H1 (cell line): ENCODE results near the gene WIPF3. TPM values are rescaled to one million over a fixed set of nuclear protein-coding genes. Genes with fewer than 3 reads are reported as not detected.

Experiments
- CTCF ChIA-PET: fragments of 300-600 bp; sonication (Branson Sonifier 250); formaldehyde crosslinking; loops from one replicate; lab custom pipeline; 2021; ENCODE audit not compliant: partially characterized antibody; lab: Charles Lee
- POLR2A ChIA-PET: fragments of 300-600 bp; sonication (Branson Sonifier 250); formaldehyde crosslinking; loops from one replicate; lab custom pipeline; 2021; ENCODE audit warnings: inconsistent platforms; ENCODE audit not compliant: partially characterized antibody; lab: Charles Lee
- DNase-seq, 2 experiments: peaks; one replicate each; pipeline versions ENCODE4 v3.0.0 to v3.0.0-alpha.2; 2010 to 2022; ENCODE audit warnings: low spot score in 2 of 2, low read depth in 1 of 2, mixed read lengths in 1 of 2
- FAIRE-seq: peaks from 2 replicates; lab custom pipeline; 2011; peaks lifted over from hg19 to GRCh38; lab: Jason Lieb, UNC
- H2AFZ ChIP-seq: 2 replicates; pipeline ENCODE4 v1.8.1; 2012; ENCODE audit warnings: low read length, inconsistent platforms
- H2AK5ac ChIP-seq: 2 replicates; pipeline ENCODE4 v1.6.1; 2013; ENCODE audit warnings: low read depth, low read length
- H2BK120ac ChIP-seq: replicated peaks from 2 replicates; pipeline ENCODE3; 2013; ENCODE audit warnings: low read depth, low read length, inconsistent platforms
- H2BK12ac ChIP-seq: 2 replicates; pipeline ENCODE4 v1.6.1; 2013; ENCODE audit warnings: low read depth, low read length
- H2BK15ac ChIP-seq: 2 replicates; pipeline ENCODE4 v1.6.1; 2013; ENCODE audit warnings: low read length
- H2BK20ac ChIP-seq: 2 replicates; pipeline ENCODE4 v1.6.1; 2013; ENCODE audit warnings: low read length
- H2BK5ac ChIP-seq: 2 replicates; pipeline ENCODE4 v1.6.1; 2013; ENCODE audit warnings: low read depth, low read length
- H3K14ac ChIP-seq: 2 replicates; pipeline ENCODE4 v1.6.1; 2013; ENCODE audit warnings: inconsistent platforms; ENCODE audit not compliant: insufficient read length
- H3K18ac ChIP-seq: 2 replicates; pipeline ENCODE4 v1.6.1; 2013; ENCODE audit warnings: low read length; ENCODE audit errors: extremely low read depth
- H3K23ac ChIP-seq: 2 replicates; pipeline ENCODE4 v1.6.1; 2013; ENCODE audit warnings: inconsistent platforms; ENCODE audit not compliant: insufficient read length
- H3K23me2 ChIP-seq: 2 replicates; pipeline ENCODE4 v1.6.1; 2013; ENCODE audit warnings: low read depth, low read length
- H3K27ac ChIP-seq: 2 replicates; pipeline ENCODE4 v1.6.1; 2011; ENCODE audit warnings: low read depth, low read length, inconsistent platforms
- H3K27me3 ChIP-seq, 4 experiments: replicated peaks in 1 of 4; 1 replicate in 1 of 4; 2 replicates in 3 of 4; pipeline versions ENCODE4 v1.6.1 to v1.8.1; 2011 to 2013; ENCODE audit warnings: low read length in 3 of 4, mild to moderate bottlenecking in 3 of 4, inconsistent platforms in 2 of 4, mixed read lengths in 2 of 4, moderate library complexity in 1 of 4; ENCODE audit not compliant: control insufficient read depth in 3 of 4, insufficient read depth in 3 of 4; ENCODE audit errors: extremely low read depth in 1 of 4
- H3K36me3 ChIP-seq, 4 experiments: 2 replicates each; pipeline versions ENCODE4 v1.6.1 to v1.8.1; 2011 to 2013; ENCODE audit warnings: mild to moderate bottlenecking in 4 of 4, low read length in 3 of 4, moderate library complexity in 2 of 4, control low read depth in 1 of 4, inconsistent platforms in 1 of 4; ENCODE audit not compliant: insufficient read depth in 4 of 4, control insufficient read depth in 2 of 4
- H3K4ac ChIP-seq: replicated peaks from 2 replicates; pipeline ENCODE3; 2013; ENCODE audit warnings: low read length, low read depth, mixed read lengths, inconsistent platforms; ENCODE audit not compliant: insufficient read length
- H3K4me1 ChIP-seq, 4 experiments: replicated peaks in 1 of 4; 1 replicate in 1 of 4; 2 replicates in 3 of 4; pipeline versions ENCODE4 v1.6.1 to v1.8.1; 2011 to 2013; ENCODE audit warnings: low read length in 3 of 4, inconsistent platforms in 2 of 4, mixed read lengths in 1 of 4; ENCODE audit not compliant: insufficient read depth in 4 of 4, control insufficient read depth in 3 of 4
- H3K4me2 ChIP-seq, 2 experiments: 2 replicates each; pipeline versions ENCODE4 v1.6.1 to v1.8.1; 2011 to 2013; ENCODE audit warnings: low read depth in 2 of 2, low read length in 2 of 2, control low read depth in 1 of 2, inconsistent platforms in 1 of 2, mild to moderate bottlenecking in 1 of 2; ENCODE audit not compliant: insufficient read depth in 1 of 2
- H3K4me3 ChIP-seq, 4 experiments: fragments of 200-600, 300-600 bp in 1 of 4; sonication (generic), shearing (Covaris generic), sonication (Bioruptor Twin) in 1 of 4; 2 replicates each; pipeline versions ENCODE4 v1.5.1 to v1.8.1; 2011 to 2016; ENCODE audit warnings: low read length in 4 of 4, low read depth in 3 of 4, control low read depth in 2 of 4, inconsistent platforms in 2 of 4, mild to moderate bottlenecking in 2 of 4, mixed read lengths in 1 of 4, moderate library complexity in 1 of 4; ENCODE audit not compliant: insufficient read depth in 2 of 4; ENCODE audit errors: extremely low read depth in 1 of 4
- H3K56ac ChIP-seq: replicated peaks from 2 replicates; pipeline ENCODE3; 2013; ENCODE audit warnings: low read depth, mild to moderate bottlenecking, mixed read lengths, low read length, inconsistent platforms; ENCODE audit not compliant: insufficient read length
- H3K79me1 ChIP-seq: 2 replicates; pipeline ENCODE4 v1.6.1; 2013; ENCODE audit warnings: low read depth, low read length, control low read depth
- H3K79me2 ChIP-seq, 2 experiments: 2 replicates each; pipeline versions ENCODE4 v1.6.1 to v1.8.1; 2012 to 2013; ENCODE audit warnings: low read length in 2 of 2, mild to moderate bottlenecking in 2 of 2, inconsistent platforms in 1 of 2; ENCODE audit not compliant: insufficient read depth in 2 of 2, control insufficient read depth in 1 of 2
- H3K9ac ChIP-seq, 4 experiments: replicated peaks in 1 of 4; 1 replicate in 1 of 4; 2 replicates in 3 of 4; pipeline versions ENCODE4 v1.6.1 to v1.8.1; 2011 to 2013; ENCODE audit warnings: low read depth in 3 of 4, low read length in 3 of 4, control low read depth in 2 of 4, mild to moderate bottlenecking in 2 of 4, moderate library complexity in 2 of 4, inconsistent platforms in 1 of 4; ENCODE audit errors: extremely low read depth in 1 of 4
- H3K9me3 ChIP-seq, 2 experiments: 2 replicates each; pipeline versions ENCODE4 v1.6.1 to v1.8.1; 2012 to 2013; ENCODE audit warnings: mild to moderate bottlenecking in 2 of 2, moderate library complexity in 2 of 2, control low read depth in 1 of 2, inconsistent platforms in 1 of 2, low read depth in 1 of 2, low read length in 1 of 2, mixed read lengths in 1 of 2; ENCODE audit not compliant: insufficient read depth in 2 of 2
- H4K20me1 ChIP-seq, 2 experiments: replicated peaks in 1 of 2; 2 replicates each; pipeline versions ENCODE3 to v1.8.1; 2011 to 2013; ENCODE audit warnings: inconsistent platforms in 2 of 2, low read length in 2 of 2, mild to moderate bottlenecking in 1 of 2; ENCODE audit not compliant: insufficient read depth in 2 of 2, control insufficient read depth in 1 of 2
- H4K5ac ChIP-seq: 2 replicates; pipeline ENCODE4 v1.6.1; 2013; ENCODE audit warnings: low read length, low read depth, mixed read lengths, inconsistent platforms; ENCODE audit not compliant: insufficient read length
- H4K8ac ChIP-seq: 2 replicates; pipeline ENCODE4 v1.8.0; 2013; ENCODE audit warnings: mild to moderate bottlenecking, moderate library complexity, low read length, inconsistent platforms; ENCODE audit not compliant: insufficient read depth; ENCODE audit errors: extremely low read depth
- H4K91ac ChIP-seq: replicated peaks from 2 replicates; pipeline ENCODE3; 2013; ENCODE audit warnings: low read length, mixed read lengths, inconsistent platforms; ENCODE audit not compliant: insufficient read length
- NANOG ChIP-seq: IDR thresholded peaks from 2 replicates; pipeline ENCODE4 v1.6.1; 2011; ENCODE audit warnings: low read length, low read depth, mild to moderate bottlenecking, inconsistent platforms; ENCODE audit not compliant: insufficient read depth, poor library complexity, severe bottlenecking
- WGBS, 2 experiments: shearing (Covaris generic) in 1 of 2; methylation state at CpG; one replicate each; pipeline versions ENCODE4 v1.1.6 to v1.1.7; 2013 to 2015; ENCODE audit warnings: low lambda C conversion rate in 2 of 2, mixed read lengths in 2 of 2, inconsistent platforms in 1 of 2, low coverage in 1 of 2, missing lambda C conversion rate in 1 of 2; ENCODE audit not compliant: insufficient replicate concordance in 2 of 2, insufficient coverage in 1 of 2, insufficient read length in 1 of 2; ENCODE audit errors: extremely low coverage in 1 of 2, missing lambda C conversion rate in 1 of 2; 5-methylcytosine and 5-hydroxymethylcytosine counted together
- polyA plus RNA-seq, 7 experiments: library from polyadenylated mRNA; depleted of rRNA in 3 of 7; stranded (reverse) in 5 of 7; unstranded in 2 of 7; fragments of >200 nt in 5 of 7; fragments of 200-250 nt in 2 of 7; gene quantifications; 1 replicate in 5 of 7; 2 replicates in 1 of 7; 4 replicates in 1 of 7; pipeline versions ENCODE4 v1.2.1 to v1.2.3, GENCODE V29; 2011 to 2013; ENCODE audit warnings: missing spikeins in 2 of 7, mixed read lengths in 2 of 7
- total RNA-seq: library from RNA; stranded (reverse); fragmentation: NEBNext Ultra II Directional; extraction: Animal tissue kit (Norgen Biotek cat#: 25700); gene quantifications from 2 replicates; pipeline ENCODE4 v1.2.1, GENCODE V29; 2021

The WIPF3 gene
- total and polyA plus RNA-seq, 2 of the 8 experiments (the other 6 are each of a cell fraction or from before 2014, with no cell fraction given) = 5.0 to 12.1 TPM

DNA sequence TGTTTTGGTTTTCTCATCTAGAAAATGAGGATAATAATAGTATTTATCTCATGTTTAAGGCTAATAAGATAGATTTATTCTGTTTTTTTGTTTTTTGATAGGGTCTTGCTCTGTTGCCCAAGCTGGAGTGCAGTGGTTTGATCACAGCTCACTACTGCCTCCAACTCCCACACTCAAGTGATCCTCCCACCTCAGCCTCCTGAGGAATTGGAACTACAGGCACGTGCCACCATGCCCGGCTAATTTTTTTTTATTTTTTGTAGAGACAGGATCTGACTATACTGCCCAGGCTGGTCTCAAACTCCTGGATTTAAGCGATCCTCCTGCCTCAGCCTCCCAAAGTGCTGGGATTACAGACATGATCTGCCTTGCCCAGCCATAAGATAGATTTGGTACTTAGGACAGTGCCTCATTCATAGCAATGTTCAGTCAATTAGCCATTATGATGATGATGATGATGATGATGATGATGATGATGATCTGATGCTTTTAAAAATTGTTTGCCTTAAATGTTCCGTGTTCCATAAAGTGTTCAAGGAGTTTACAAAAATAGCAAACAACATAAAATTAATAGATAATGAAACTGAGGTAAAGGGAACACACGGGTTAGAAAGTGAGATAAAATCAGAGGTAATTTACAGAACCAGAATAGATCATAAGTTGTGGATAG is 4.6 kb downstream of the WIPF3 start:
- Histone ChIP-seq H3K23me2 (peaks cover 6% of the 10 kb centered on the region; the same call in 1 of the 2 replicates), H2BK20ac (no peak overlapping the region), H3K4me2 (no peak overlapping the region), H3K27me3 (peaks cover 0 to 13% (median 7%) of the 10 kb centered on the region in 4 experiments; a peak in 6 of 7 replicates), H3K27ac (no peak overlapping the region), H3K18ac (no peak overlapping the region), H4K20me1 (peaks cover 0 to 2% of the 10 kb centered on the region in 2 experiments), H4K91ac (no peak overlapping the region), H2AFZ (no peak overlapping the region), H3K4me1 (peaks cover 0 to 5% (median under 1%) of the 10 kb centered on the region in 4 experiments; a peak in 2 of 7 replicates), H3K79me1 (no peaks in the 10 kb centered on the region), H2BK12ac (no peak overlapping the region), H2BK5ac (no peak overlapping the region), H4K8ac (no peak overlapping the region), H4K5ac (no peak overlapping the region), H3K14ac (no peak overlapping the region), H3K9ac (no peak overlapping the region), H3K79me2 (no peaks in the 10 kb centered on the region), H2BK120ac (no peak overlapping the region), H3K4ac (no peak overlapping the region), H2BK15ac (no peak overlapping the region), H3K56ac (no peak overlapping the region), H3K23ac (no peak overlapping the region), H3K36me3 (no peaks in the 10 kb centered on the region), H2AK5ac (no peak overlapping the region), H3K4me3 (no peak overlapping the region), H3K9me3 (no peaks in the 10 kb centered on the region)
- CTCF ChIA-PET = no interaction called here
- FAIRE-seq (no peak), DNase-seq (no peak)
- POLR2A ChIA-PET = no interaction called here
- 88% methylated on average over 5 of the region's 5 CpGs; no CpG with 5 or more reads in 1 of the 2 experiments for WGBS, 2 experiments
- TF ChIP-seq NANOG = no peak
